Uterus (tissue), 2 donors: ENCODE results near the gene UBE3A.

ENCODE experiments used
- POLR2A ChIP-seq, 2 donors: fragments of 450-650 bp; IDR thresholded peaks; one replicate each; pipeline ENCODE4 v1.6.1; 2016; ENCODE audit warnings: antibody characterized with exemption in 2 of 2, mild to moderate bottlenecking in 1 of 2, moderate library complexity in 1 of 2
- TF ChIP-seq, protein P1 (sequence below), 4 experiments: fragments of 200-600 bp in 2 of 4; fragments of 450-650 bp in 2 of 4; sonication (generic) in 2 of 4; IDR thresholded peaks; one replicate each; pipeline ENCODE4 v1.5.1; 2016 to 2019; ENCODE audit warnings: antibody characterized with exemption in 4 of 4, mild to moderate bottlenecking in 2 of 4, moderate library complexity in 1 of 4

DNA sequence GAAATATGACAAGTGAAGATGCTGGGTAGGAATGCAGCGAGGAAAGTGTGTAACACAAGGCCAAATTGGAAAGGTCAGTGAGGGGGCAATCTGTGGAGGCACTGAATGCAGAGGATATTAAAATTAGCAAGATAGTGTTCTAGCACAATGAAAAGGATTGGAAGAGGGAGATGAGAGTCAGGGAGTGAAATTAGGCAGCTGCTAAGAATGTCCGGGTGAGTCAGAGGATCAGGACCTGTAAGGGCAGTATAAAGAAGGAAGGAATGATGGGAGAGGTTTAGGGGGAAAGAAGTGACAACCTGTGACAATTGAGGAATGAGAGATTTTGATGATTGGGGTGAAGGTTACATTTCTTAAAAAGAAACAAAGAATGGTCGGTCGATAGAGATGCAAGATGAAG is 103.5 kb downstream of the UBE3A start:
- TF ChIP-seq, protein P1, sequence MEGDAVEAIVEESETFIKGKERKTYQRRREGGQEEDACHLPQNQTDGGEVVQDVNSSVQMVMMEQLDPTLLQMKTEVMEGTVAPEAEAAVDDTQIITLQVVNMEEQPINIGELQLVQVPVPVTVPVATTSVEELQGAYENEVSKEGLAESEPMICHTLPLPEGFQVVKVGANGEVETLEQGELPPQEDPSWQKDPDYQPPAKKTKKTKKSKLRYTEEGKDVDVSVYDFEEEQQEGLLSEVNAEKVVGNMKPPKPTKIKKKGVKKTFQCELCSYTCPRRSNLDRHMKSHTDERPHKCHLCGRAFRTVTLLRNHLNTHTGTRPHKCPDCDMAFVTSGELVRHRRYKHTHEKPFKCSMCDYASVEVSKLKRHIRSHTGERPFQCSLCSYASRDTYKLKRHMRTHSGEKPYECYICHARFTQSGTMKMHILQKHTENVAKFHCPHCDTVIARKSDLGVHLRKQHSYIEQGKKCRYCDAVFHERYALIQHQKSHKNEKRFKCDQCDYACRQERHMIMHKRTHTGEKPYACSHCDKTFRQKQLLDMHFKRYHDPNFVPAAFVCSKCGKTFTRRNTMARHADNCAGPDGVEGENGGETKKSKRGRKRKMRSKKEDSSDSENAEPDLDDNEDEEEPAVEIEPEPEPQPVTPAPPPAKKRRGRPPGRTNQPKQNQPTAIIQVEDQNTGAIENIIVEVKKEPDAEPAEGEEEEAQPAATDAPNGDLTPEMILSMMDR (IDR thresholded peaks at IDR 0.05), result no peak
- no peak for TF ChIP-seq POLR2A (IDR thresholded peaks at IDR 0.05)
